Activated CD8-positive, alpha-beta T cell treated with anti-CD3 and anti-CD28 coated beads for 36 hours (primary cell): Measurements from ENCODE around the gene PACRG. TPM values are rescaled to one million over a fixed set of nuclear protein-coding genes. Genes with fewer than 3 reads are reported as not detected.

ENCODE experiments used
- ATAC-seq: fragments of 200-7000 bp; cut with Tn5 transposase; one replicate; pipeline ENCODE4 v1.10.0; 2021; ENCODE audit warnings: mild to moderate bottlenecking, moderate library complexity
- CTCF ChIA-PET: fragments of 350-600 bp; sonication (Branson Sonifier 250); formaldehyde crosslinking; loops from one replicate; lab custom pipeline; 2021; ENCODE audit warnings: antibody characterized with exemption; lab: Charles Lee
- POLR2A ChIA-PET: fragments of 350-600 bp; sonication (Branson Sonifier 250); formaldehyde crosslinking; loops from one replicate; lab custom pipeline; 2021; ENCODE audit warnings: antibody characterized with exemption; lab: Charles Lee
- DNase-seq: peaks from one replicate; pipeline ENCODE4 v3.0.0-alpha.2; 2020
- H3K27ac Mint-ChIP-seq: one replicate; pipeline ENCODE4 v1.8.0; 2021; ENCODE audit warnings: mild to moderate bottlenecking, mixed read lengths
- H3K27me3 Mint-ChIP-seq: one replicate; pipeline ENCODE4 v1.8.0; 2021; ENCODE audit warnings: mixed read lengths
- H3K36me3 Mint-ChIP-seq: one replicate; pipeline ENCODE4 v1.8.0; 2021; ENCODE audit warnings: low read depth, mixed read lengths
- H3K4me1 Mint-ChIP-seq: one replicate; pipeline ENCODE4 v1.8.0; 2021; ENCODE audit warnings: low read depth, mixed read lengths
- H3K4me3 Mint-ChIP-seq: one replicate; pipeline ENCODE4 v1.8.0; 2021; ENCODE audit warnings: mild to moderate bottlenecking, moderate library complexity, mixed read lengths
- H3K9me3 Mint-ChIP-seq: one replicate; pipeline ENCODE4 v1.8.0; 2021; ENCODE audit warnings: mixed read lengths
- CTCF ChIP-seq: fragments of 200-600 bp; IDR thresholded peaks from one replicate; pipeline ENCODE4 v1.8.0; 2022; ENCODE audit warnings: antibody characterized with exemption, mild to moderate bottlenecking
- intact Hi-C: fragments of 100-400 bp; cut with micrococcal nuclease; formaldehyde crosslinking; loops from one replicate; pipeline ENCODE4 v1.10.0; 2022
- total RNA-seq, 2 experiments: library from RNA; stranded (reverse); gene quantifications; one replicate each; pipeline ENCODE4 v1.2.3, GENCODE V29; 2021

The PACRG gene
- total RNA-seq, 2 experiments from 2014 or later: not detected

- Mint-ChIP-seq H3K36me3 (no peaks in the 10 kb centered on the region), H3K27me3 (peaks cover 4% of the 10 kb centered on the region), H3K27ac (no peak overlapping the region), H3K4me1 (no peaks in the 10 kb centered on the region), H3K9me3 (no peaks in the 10 kb centered on the region), H3K4me3 (no peak overlapping the region)
- intact Hi-C loops: no loop called here
- ATAC-seq: no peak
- POLR2A ChIA-PET: no interaction called here
- CTCF ChIA-PET: no interaction called here
- TF ChIP-seq CTCF: no peak
- no peak for DNase-seq
Observed at GRCh38 chr6:163127587-163127986, 399.8 kb downstream of the PACRG start.

GRCh38 chr6:163128324-163128723 lies 400.6 kb downstream of the PACRG start:
- intact Hi-C loops: no loop called here
- no peaks in the 10 kb centered on the region for H3K4me1 Mint-ChIP-seq
- ATAC-seq (no peak), DNase-seq (no peak)
- H3K36me3 Mint-ChIP-seq: no peaks in the 10 kb centered on the region
- H3K4me3 Mint-ChIP-seq: no peak overlapping the region
- no peak for TF ChIP-seq CTCF
- no peak overlapping the region for H3K27ac Mint-ChIP-seq
- POLR2A ChIA-PET: no interaction called here
- CTCF ChIA-PET: no interaction called here
- no peaks in the 10 kb centered on the region for H3K9me3 Mint-ChIP-seq
- peaks cover 4% of the 10 kb centered on the region for H3K27me3 Mint-ChIP-seq

GRCh38 chr6:163132050-163132750 lies 404.4 kb downstream of the PACRG start:
- Mint-ChIP-seq H3K27me3 (peaks cover 2% of the 10 kb centered on the region), H3K4me3 (no peak overlapping the region), H3K9me3 (no peaks in the 10 kb centered on the region), H3K4me1 (no peaks in the 10 kb centered on the region), H3K36me3 (no peaks in the 10 kb centered on the region), H3K27ac (no peak overlapping the region)
- ChIA-PET POLR2A (no interaction called here), CTCF (no interaction called here)
- no peak for ATAC-seq
- intact Hi-C loops: no loop called here
- TF ChIP-seq CTCF: no peak
- no peak for DNase-seq

- no peak for TF ChIP-seq CTCF
- ATAC-seq (no peak), DNase-seq (no peak)
- no peak overlapping the region for H3K4me3 Mint-ChIP-seq
- POLR2A ChIA-PET: no interaction called here
- H3K36me3 Mint-ChIP-seq: no peaks in the 10 kb centered on the region
- H3K27me3 Mint-ChIP-seq: peaks cover 2% of the 10 kb centered on the region
- H3K9me3 Mint-ChIP-seq: no peaks in the 10 kb centered on the region
- intact Hi-C loops: no loop called here
- H3K27ac Mint-ChIP-seq: no peak overlapping the region
- no peaks in the 10 kb centered on the region for H3K4me1 Mint-ChIP-seq
- CTCF ChIA-PET: no interaction called here
Observed at GRCh38 chr6:163133017-163133416, 405.2 kb downstream of the PACRG start.

GRCh38 chr6:163133691-163134090 lies 405.9 kb downstream of the PACRG start:
- Mint-ChIP-seq H3K27me3 (peaks cover 2% of the 10 kb centered on the region), H3K4me1 (no peaks in the 10 kb centered on the region), H3K4me3 (no peak overlapping the region), H3K9me3 (no peaks in the 10 kb centered on the region), H3K36me3 (no peaks in the 10 kb centered on the region), H3K27ac (no peak overlapping the region)
- DNase-seq (no peak), ATAC-seq (no peak)
- ChIA-PET POLR2A (no interaction called here), CTCF (no interaction called here)
- intact Hi-C loops: no loop called here
- TF ChIP-seq CTCF: no peak
